Thyroid gland (tissue), 4 donors: ENCODE measurements around the gene ZMIZ1. TPM values are rescaled to one million over a fixed set of nuclear protein-coding genes. Genes with fewer than 3 reads are reported as not detected.

Experiments
- DNase-seq, 2 donors: peaks; one replicate each; pipeline ENCODE4 v3.0.0-alpha.2; 2019
- H3K27ac ChIP-seq, 3 donors: fragments of 200-600 bp; sonication (generic); 1 replicate in 2 of 3; 2 replicates in 1 of 3; pipeline ENCODE4 v1.5.1; 2016 to 2019; ENCODE audit warnings: mild to moderate bottlenecking in 1 of 3, moderate library complexity in 1 of 3
- H3K27me3 ChIP-seq: fragments of 200-600 bp; sonication (generic); one replicate; pipeline ENCODE4 v1.5.1; 2019
- H3K36me3 ChIP-seq, 2 donors: fragments of 200-600 bp; sonication (generic); one replicate each; pipeline ENCODE4 v1.5.1; 2016 to 2019
- H3K4me1 ChIP-seq, 2 donors: fragments of 200-600 bp; sonication (generic); one replicate each; pipeline ENCODE4 v1.5.1; 2017 to 2019
- H3K4me3 ChIP-seq, 3 donors: fragments of 200-600 bp; sonication (generic); replicated peaks in 1 of 3; 1 replicate in 2 of 3; 2 replicates in 1 of 3; pipeline ENCODE4 v1.5.1; 2016; ENCODE audit warnings: mild to moderate bottlenecking in 1 of 3
- H3K9me3 ChIP-seq: fragments of 200-600 bp; sonication (generic); one replicate; pipeline ENCODE4 v1.5.1; 2017
- CTCF ChIP-seq, 6 experiments: fragments of 200-600 bp in 3 of 6; fragments of 450-650 bp in 3 of 6; sonication (generic) in 3 of 6; IDR thresholded peaks; one replicate each; pipeline ENCODE4 v1.5.1; 2016 to 2019; ENCODE audit warnings: antibody characterized with exemption in 6 of 6, mild to moderate bottlenecking in 2 of 6, inconsistent platforms in 1 of 6, moderate library complexity in 1 of 6
- POLR2A ChIP-seq, 2 donors: fragments of 450-650 bp; IDR thresholded peaks; one replicate each; pipeline ENCODE4 v1.6.1; 2017; ENCODE audit warnings: antibody characterized with exemption in 2 of 2, mild to moderate bottlenecking in 2 of 2, moderate library complexity in 1 of 2
- WGBS, 2 donors: methylation state at CpG; one replicate each; pipeline ENCODE4 v1.1.5; 2017; 5-methylcytosine and 5-hydroxymethylcytosine counted together
- intact Hi-C: fragments of 100-400 bp; cut with DNase I; formaldehyde crosslinking; loops from one replicate; pipeline ENCODE4 v1.15.1; 2023
- total RNA-seq, 4 donors: library from RNA; depleted of rRNA; stranded (reverse); fragments of >200 nt; gene quantifications; one replicate each; pipeline ENCODE4 v1.2.3, GENCODE V29; 2016

Gene ZMIZ1
- total RNA-seq, 4 donors from 2014 or later = 59.9 to 128 (median 94.4) TPM

DNA sequence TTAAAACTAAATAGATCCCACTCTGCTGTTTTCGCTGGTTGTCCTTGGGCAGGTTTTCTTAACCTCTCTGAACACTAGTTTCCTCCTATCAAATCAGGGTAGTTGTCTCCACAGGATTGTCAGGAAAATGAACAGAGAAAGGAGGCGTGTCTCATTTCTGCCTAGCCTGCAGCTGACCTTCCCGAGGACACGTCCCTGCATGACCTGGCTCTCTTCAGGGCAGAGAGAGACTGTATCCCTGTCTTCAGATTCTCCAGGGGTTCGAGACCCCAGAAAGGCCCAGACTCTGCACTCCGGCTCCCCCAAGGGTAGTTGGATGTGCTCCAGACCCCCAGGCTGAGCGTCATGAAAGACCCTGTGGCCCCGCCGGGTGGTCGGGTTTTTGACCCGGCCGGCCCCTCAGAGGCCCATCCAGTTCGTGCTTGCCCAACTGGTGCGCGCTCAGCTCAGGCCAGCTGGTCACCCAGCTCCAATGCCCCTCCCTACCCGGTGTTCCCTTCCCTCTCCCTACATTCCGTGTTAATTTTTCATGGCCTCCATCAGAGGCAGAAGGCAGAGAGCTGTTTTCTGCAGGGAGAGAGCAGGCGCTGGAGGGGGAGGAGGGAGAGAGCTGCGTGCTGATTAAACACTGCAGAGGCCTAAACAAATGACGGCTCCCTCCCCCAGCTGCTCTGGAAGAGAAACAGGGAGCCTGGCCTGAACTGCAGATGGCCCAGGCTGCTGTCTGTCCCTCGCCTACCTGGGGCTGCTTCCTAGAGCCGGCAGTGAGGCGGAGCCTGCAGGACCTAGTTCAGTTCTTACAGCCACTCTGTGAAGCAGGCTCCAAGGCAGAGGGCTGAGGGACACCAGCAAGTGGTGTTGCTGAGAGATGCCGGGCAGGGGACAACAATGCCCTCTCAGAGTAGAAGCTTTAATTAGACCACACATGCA, 192.3 kb downstream of the ZMIZ1 start:
- H3K4me3 ChIP-seq = no peak overlapping the region
- peaks cover 32 to 60% of the 10 kb centered on the region in 2 donors for H3K4me1 ChIP-seq
- DNase-seq = no peak
- H3K9me3 ChIP-seq = no peaks in the 10 kb centered on the region
- intact Hi-C loops = no loop called here
- no peaks in the 10 kb centered on the region for H3K27me3 ChIP-seq
- peak overlapping the region in 1 of 3 donors; percentile 39 for H3K27ac ChIP-seq
- no peak for TF ChIP-seq CTCF (IDR thresholded peaks at IDR 0.05)
- WGBS, 2 donors = 68 to 70% methylated on average over 22 to 24 of the region's 24 CpGs
- H3K36me3 ChIP-seq = no peaks in the 10 kb centered on the region

DNA sequence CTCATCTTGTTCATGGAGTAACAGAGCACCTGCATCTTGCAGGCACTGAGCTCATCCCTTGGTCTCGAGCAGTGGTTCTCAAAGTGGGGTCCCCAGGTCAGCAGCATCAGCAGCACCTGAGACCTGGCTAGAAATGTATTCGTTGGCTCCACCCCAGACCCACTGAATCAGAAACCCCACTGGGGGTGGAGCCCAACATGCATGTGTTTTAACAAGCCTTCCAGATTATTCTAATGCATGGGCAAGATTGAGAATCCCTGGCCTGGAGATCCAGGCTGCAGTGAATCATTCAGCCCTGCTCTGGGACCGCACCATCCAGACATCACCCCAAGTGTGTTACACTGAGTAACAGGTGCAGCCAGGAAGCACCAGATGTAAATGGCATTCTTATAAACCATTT, 193.4 kb downstream of the ZMIZ1 start:
- Histone ChIP-seq H3K9me3 (no peaks in the 10 kb centered on the region), H3K4me3 (no peak overlapping the region), H3K4me1 (peaks cover 36 to 71% of the 10 kb centered on the region in 2 donors), H3K36me3 (no peaks in the 10 kb centered on the region), H3K27ac (no peak overlapping the region), H3K27me3 (no peaks in the 10 kb centered on the region)
- no peak for DNase-seq
- intact Hi-C loops = no loop called here
- 80 to 91% methylated on average over 3 of the region's 3 CpGs for WGBS, 2 donors
- no peak for TF ChIP-seq CTCF (IDR thresholded peaks at IDR 0.05)
- TF ChIP-seq POLR2A (IDR thresholded peaks at IDR 0.05) = no peak

GRCh38 chr10:79262959-79263746, 194.4 kb downstream of the ZMIZ1 start:
- DNase-seq = no peak
- TF ChIP-seq POLR2A (IDR thresholded peaks at IDR 0.05) (no peak), CTCF (IDR thresholded peaks at IDR 0.05) (no peak)
- Histone ChIP-seq H3K9me3 (no peaks in the 10 kb centered on the region), H3K4me3 (no peak overlapping the region), H3K27me3 (no peaks in the 10 kb centered on the region), H3K27ac (peak overlapping the region in 1 of 3 donors; percentile 54), H3K4me1 (peaks cover 37 to 81% of the 10 kb centered on the region in 2 donors), H3K36me3 (no peaks in the 10 kb centered on the region)
- intact Hi-C loops = no loop called here
- 78 to 81% methylated on average over 18 of the region's 18 CpGs for WGBS, 2 donors

GRCh38 chr10:79263939-79264338, 195.2 kb downstream of the ZMIZ1 start:
- DNase-seq = peak; percentile 39 to 53
- TF ChIP-seq POLR2A (IDR thresholded peaks at IDR 0.05) = no peak
- TF ChIP-seq CTCF (IDR thresholded peaks at IDR 0.05) = no peak
- WGBS, 2 donors = 61 to 65% methylated on average over 6 to 10 of the region's 10 CpGs
- no peak overlapping the region for H3K4me3 ChIP-seq
- no peaks in the 10 kb centered on the region for H3K9me3 ChIP-seq
- H3K4me1 ChIP-seq = peaks cover 37 to 89% of the 10 kb centered on the region in 2 donors
- H3K27me3 ChIP-seq = no peaks in the 10 kb centered on the region
- intact Hi-C loops = no loop called here
- H3K36me3 ChIP-seq = no peaks in the 10 kb centered on the region
- peak overlapping the region in 2 of 3 donors; percentile 41 to 54 for H3K27ac ChIP-seq
